Chondrocyte (in vitro differentiated cells): ENCODE results near the gene CAPN12. TPM values are rescaled to one million over a fixed set of nuclear protein-coding genes. Genes with fewer than 3 reads are reported as not detected.

Experiments
- DNase-seq: peaks from one replicate; pipeline ENCODE4 v3.0.0; 2021; ENCODE audit warnings: mixed read lengths, low spot score
- H3K27ac Mint-ChIP-seq: one replicate; pipeline ENCODE4 v1.8.0; 2021; ENCODE audit warnings: mild to moderate bottlenecking, moderate library complexity, mixed read lengths; ENCODE audit not compliant: unreplicated experiment
- H3K27me3 Mint-ChIP-seq: 2 replicates; pipeline ENCODE4 v1.8.0; 2021; ENCODE audit warnings: low read depth, mixed read lengths
- H3K36me3 Mint-ChIP-seq: 2 replicates; pipeline ENCODE4 v1.8.0; 2021; ENCODE audit warnings: low read depth, mixed read lengths
- H3K4me1 Mint-ChIP-seq: 2 replicates; pipeline ENCODE4 v1.8.0; 2021; ENCODE audit warnings: low read depth, mild to moderate bottlenecking, mixed read lengths
- H3K4me3 Mint-ChIP-seq: one replicate; pipeline ENCODE4 v1.8.0; 2021; ENCODE audit warnings: mild to moderate bottlenecking, moderate library complexity, mixed read lengths; ENCODE audit not compliant: unreplicated experiment
- H3K9me3 Mint-ChIP-seq: 2 replicates; pipeline ENCODE4 v1.8.0; 2021; ENCODE audit warnings: low read depth, mixed read lengths
- CTCF ChIP-seq: fragments of 200-600 bp; sonication (generic); IDR thresholded peaks from 2 replicates; pipeline ENCODE4 v1.5.0; 2021; ENCODE audit warnings: antibody characterized with exemption, mild to moderate bottlenecking, moderate library complexity
- total RNA-seq: library from RNA; stranded (reverse); gene quantifications from 3 replicates; pipeline ENCODE4 v1.2.1, GENCODE V29; 2021

The CAPN12 gene
- total RNA-seq, 1 donor from 2014 or later = 0.40 TPM

GRCh38 chr19:38739440-38740256, 4.6 kb downstream of the CAPN12 start:
- H3K27me3 Mint-ChIP-seq = no peaks in the 10 kb centered on the region
- H3K4me3 Mint-ChIP-seq = no peak overlapping the region
- DNase-seq = peak; percentile 93
- H3K9me3 Mint-ChIP-seq = no peaks in the 10 kb centered on the region
- no peak for TF ChIP-seq CTCF
- peaks cover 13% of the 10 kb centered on the region for H3K4me1 Mint-ChIP-seq
- H3K27ac Mint-ChIP-seq = no peak overlapping the region
- H3K36me3 Mint-ChIP-seq = no peaks in the 10 kb centered on the region

- no peak overlapping the region for H3K4me3 Mint-ChIP-seq
- no peaks in the 10 kb centered on the region for H3K36me3 Mint-ChIP-seq
- peak; percentile 69 for DNase-seq
- no peaks in the 10 kb centered on the region for H3K9me3 Mint-ChIP-seq
- peaks cover 27% of the 10 kb centered on the region for H3K4me1 Mint-ChIP-seq
- TF ChIP-seq CTCF = peak; percentile 15
- H3K27ac Mint-ChIP-seq = peak overlapping the region; percentile 1
- no peaks in the 10 kb centered on the region for H3K27me3 Mint-ChIP-seq
Measured at GRCh38 chr19:38737921-38738737, 6.1 kb downstream of the CAPN12 start.

- no peak for DNase-seq
- Mint-ChIP-seq H3K9me3 (no peaks in the 10 kb centered on the region), H3K4me1 (peaks cover 32% of the 10 kb centered on the region), H3K36me3 (peaks cover 4% of the 10 kb centered on the region), H3K27me3 (no peaks in the 10 kb centered on the region), H3K4me3 (no peak overlapping the region), H3K27ac (peak overlapping the region; percentile 1)
- no peak for TF ChIP-seq CTCF
Measured at GRCh38 chr19:38737281-38737865, 6.9 kb downstream of the CAPN12 start.

GRCh38 chr19:38736413-38737280, 7.6 kb downstream of the CAPN12 start:
- no peak for DNase-seq
- no peak for TF ChIP-seq CTCF
- no peak overlapping the region for H3K27ac Mint-ChIP-seq
- peak overlapping the region; percentile 28 for H3K4me3 Mint-ChIP-seq
- H3K4me1 Mint-ChIP-seq = peaks cover 40% of the 10 kb centered on the region
- H3K9me3 Mint-ChIP-seq = no peaks in the 10 kb centered on the region
- H3K27me3 Mint-ChIP-seq = no peaks in the 10 kb centered on the region
- H3K36me3 Mint-ChIP-seq = peaks cover 10% of the 10 kb centered on the region
